ENCODE data around the gene CHI3L1. TPM values are rescaled to one million over a fixed set of nuclear protein-coding genes. Genes with fewer than 3 reads are reported as not detected.

The CHI3L1 gene
- total and polyA plus RNA-seq, 2 experiments from 2014 or later = 0.22 to 0.23 TPM

DNA sequence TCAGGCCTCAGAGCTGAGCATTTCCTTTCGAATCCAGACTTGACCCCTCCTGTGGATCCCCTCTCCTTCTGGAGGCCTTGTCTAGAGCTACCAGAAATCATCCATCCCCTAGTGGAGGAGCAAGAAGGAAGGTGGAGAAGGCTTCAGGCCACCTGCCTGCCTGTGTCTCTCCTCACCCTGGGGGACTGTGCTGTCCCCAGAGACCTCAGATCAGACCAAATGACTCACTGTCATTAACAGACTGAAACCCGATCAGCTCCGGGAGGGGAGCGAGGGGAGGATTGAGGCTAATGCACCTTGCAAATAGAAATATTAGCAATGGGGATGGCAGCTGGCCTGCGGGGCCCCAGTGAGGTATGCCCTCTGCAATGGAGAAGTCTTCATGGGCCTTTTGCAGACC, 12.9 kb downstream of the CHI3L1 start:
- Histone ChIP-seq H3F3A (ENCODE audit: insufficient read depth) (peaks cover 21% of the 10 kb centered on the region), H3K4me2 (ENCODE audit: unreplicated experiment) (no peak overlapping the region), H3K27me3 (replicated peaks; ENCODE audit: insufficient read depth) (no peaks in the 10 kb centered on the region), H4K20me1 (ENCODE audit: insufficient read depth) (no peaks in the 10 kb centered on the region), H3K9me2 (ENCODE audit: insufficient read depth) (no peaks in the 10 kb centered on the region), H3K4me1 (ENCODE audit: insufficient read depth) (peaks cover 30% of the 10 kb centered on the region), H3K9me3 (ENCODE audit: low read depth) (no peaks in the 10 kb centered on the region), H3K9ac (no peak overlapping the region), H2AFZ (no peak overlapping the region), H3K27ac (no peak overlapping the region), H3K4me3 (no peak overlapping the region), H3K36me3 (ENCODE audit: low read depth) (no peaks in the 10 kb centered on the region), H3K79me2 (ENCODE audit: insufficient read depth) (no peaks in the 10 kb centered on the region)
- TF ChIP-seq EZH2 (IDR thresholded peaks at IDR 0.05; ENCODE audit: insufficient read depth, poor library complexity, severe bottlenecking) = no peak
- TF ChIP-seq EZH2phosphoT487 (IDR thresholded peaks at IDR 0.05; ENCODE audit: insufficient read depth, low read depth) = no peak
- in situ Hi-C loops (cut with MboI) = no loop called here
- no peak for DNase-seq
- 80 to 84% methylated on average over 5 of the region's 5 CpGs for WGBS, 2 experiments (ENCODE audit: low coverage in 1 of 2, low lambda C conversion rate in 2 of 2, missing lambda C conversion rate in 2 of 2)

DNA sequence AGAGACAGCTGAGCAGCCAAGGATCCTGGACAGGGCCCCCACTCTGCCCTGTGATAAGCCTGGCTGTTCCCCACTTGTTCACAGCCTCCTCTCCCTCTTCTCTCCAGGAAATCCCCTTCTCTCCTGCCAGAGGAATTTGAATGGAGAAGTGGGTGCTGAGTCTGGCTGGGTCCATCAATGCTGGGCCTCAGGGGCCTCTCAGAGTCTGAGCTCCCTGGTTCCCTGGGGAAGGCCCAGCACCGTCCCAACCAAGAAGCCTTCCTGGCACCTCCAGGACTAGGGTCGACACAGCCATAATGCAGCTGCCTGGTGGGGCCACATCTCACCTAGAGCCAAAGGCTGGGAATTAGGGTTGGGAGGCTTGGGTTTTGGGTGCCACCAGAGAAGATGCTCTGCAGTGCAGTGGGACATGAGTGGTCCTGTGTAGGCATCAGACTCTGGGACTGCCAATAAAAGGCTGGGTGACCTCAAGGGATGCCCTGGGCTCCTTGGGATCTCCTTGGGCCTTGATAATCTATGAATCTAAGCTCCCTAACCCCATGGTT, 13.4 kb downstream of the CHI3L1 start:
- H3K9me3 ChIP-seq (ENCODE audit: low read depth) = no peaks in the 10 kb centered on the region
- in situ Hi-C loops (cut with MboI) = no loop called here
- DNase-seq = no peak
- H4K20me1 ChIP-seq (ENCODE audit: insufficient read depth) = no peaks in the 10 kb centered on the region
- no peaks in the 10 kb centered on the region for H3K36me3 ChIP-seq (ENCODE audit: low read depth)
- no peaks in the 10 kb centered on the region for H3K9me2 ChIP-seq (ENCODE audit: insufficient read depth)
- H3K79me2 ChIP-seq (ENCODE audit: insufficient read depth) = no peaks in the 10 kb centered on the region
- TF ChIP-seq EZH2phosphoT487 (IDR thresholded peaks at IDR 0.05; ENCODE audit: insufficient read depth, low read depth) (no peak), EZH2 (IDR thresholded peaks at IDR 0.05; ENCODE audit: insufficient read depth, poor library complexity, severe bottlenecking) (no peak)
- H3K4me3 ChIP-seq = no peak overlapping the region
- no peak overlapping the region for H3K9ac ChIP-seq
- 80 to 95% methylated on average over 2 of the region's 2 CpGs for WGBS, 2 experiments (ENCODE audit: low coverage in 1 of 2, low lambda C conversion rate in 2 of 2, missing lambda C conversion rate in 2 of 2)
- no peak overlapping the region for H3K4me2 ChIP-seq (ENCODE audit: unreplicated experiment)
- H3K27me3 ChIP-seq (replicated peaks; ENCODE audit: insufficient read depth) = no peaks in the 10 kb centered on the region
- H3F3A ChIP-seq (ENCODE audit: insufficient read depth) = peaks cover 16% of the 10 kb centered on the region
- peaks cover 25% of the 10 kb centered on the region for H3K4me1 ChIP-seq (ENCODE audit: insufficient read depth)
- no peak overlapping the region for H2AFZ ChIP-seq
- H3K27ac ChIP-seq = no peak overlapping the region

DNA sequence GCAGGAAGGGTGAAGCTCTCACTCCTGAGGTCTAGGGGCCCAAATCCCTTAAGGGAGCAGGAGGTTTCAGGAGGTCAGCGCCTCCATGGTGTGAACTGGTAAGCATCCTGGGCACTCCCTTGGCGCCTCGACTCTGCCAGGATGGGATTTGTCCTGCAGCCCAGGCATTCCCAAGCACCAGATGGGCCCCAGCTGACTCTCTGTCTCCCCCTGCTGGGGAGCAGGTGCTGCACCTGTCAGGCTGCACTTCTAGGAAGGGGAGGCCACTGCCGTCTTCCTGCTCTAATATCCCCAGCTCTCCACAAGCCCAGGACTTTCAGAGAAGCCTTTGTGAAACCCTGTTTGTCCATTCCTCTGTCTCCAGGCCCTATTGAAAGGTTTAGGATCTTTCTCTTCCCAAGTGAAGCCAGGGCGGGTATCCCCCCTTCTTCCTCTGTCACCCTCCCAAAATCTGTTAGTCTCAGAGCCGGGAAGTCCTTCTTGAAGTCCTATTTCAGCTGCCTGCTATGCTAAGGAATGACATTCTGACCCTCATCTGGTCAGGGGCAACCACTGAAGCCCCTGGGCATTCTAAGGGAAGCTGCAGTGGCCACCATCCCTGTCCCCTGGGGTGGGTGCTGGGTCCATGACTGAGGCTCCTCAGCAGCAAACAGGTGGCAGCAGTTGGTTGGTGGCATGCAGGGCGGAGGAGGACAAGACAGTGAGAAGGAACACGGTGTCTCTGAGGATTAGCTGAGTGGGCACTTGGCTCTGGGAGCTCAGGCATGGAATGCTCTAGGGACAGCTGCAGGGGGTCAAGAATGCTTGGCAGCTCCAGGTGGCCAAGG, 14.1 kb downstream of the CHI3L1 start:
- in situ Hi-C loops (cut with MboI) = no loop called here
- WGBS, 2 experiments (ENCODE audit: low coverage in 1 of 2, low lambda C conversion rate in 2 of 2, missing lambda C conversion rate in 2 of 2) = 57 to 65% methylated on average over 8 of the region's 8 CpGs
- no peak overlapping the region for H2AFZ ChIP-seq
- peaks cover 9% of the 10 kb centered on the region; the same call in 1 of the 2 replicates for H3F3A ChIP-seq (ENCODE audit: insufficient read depth)
- no peak overlapping the region for H3K9ac ChIP-seq
- peaks cover 18% of the 10 kb centered on the region for H3K4me1 ChIP-seq (ENCODE audit: insufficient read depth)
- peak; percentile 73 for DNase-seq
- no peaks in the 10 kb centered on the region for H3K36me3 ChIP-seq (ENCODE audit: low read depth)
- H3K27me3 ChIP-seq (replicated peaks; ENCODE audit: insufficient read depth) = no peaks in the 10 kb centered on the region
- H3K4me2 ChIP-seq (ENCODE audit: unreplicated experiment) = no peak overlapping the region
- H3K9me2 ChIP-seq (ENCODE audit: insufficient read depth) = no peaks in the 10 kb centered on the region
- H4K20me1 ChIP-seq (ENCODE audit: insufficient read depth) = no peaks in the 10 kb centered on the region
- no peaks in the 10 kb centered on the region for H3K9me3 ChIP-seq (ENCODE audit: low read depth)
- TF ChIP-seq EZH2 (IDR thresholded peaks at IDR 0.05; ENCODE audit: insufficient read depth, poor library complexity, severe bottlenecking) (no peak), EZH2phosphoT487 (IDR thresholded peaks at IDR 0.05; ENCODE audit: insufficient read depth, low read depth) (no peak)
- H3K4me3 ChIP-seq = no peak overlapping the region
- no peak overlapping the region for H3K27ac ChIP-seq
- no peaks in the 10 kb centered on the region for H3K79me2 ChIP-seq (ENCODE audit: insufficient read depth)

DNA sequence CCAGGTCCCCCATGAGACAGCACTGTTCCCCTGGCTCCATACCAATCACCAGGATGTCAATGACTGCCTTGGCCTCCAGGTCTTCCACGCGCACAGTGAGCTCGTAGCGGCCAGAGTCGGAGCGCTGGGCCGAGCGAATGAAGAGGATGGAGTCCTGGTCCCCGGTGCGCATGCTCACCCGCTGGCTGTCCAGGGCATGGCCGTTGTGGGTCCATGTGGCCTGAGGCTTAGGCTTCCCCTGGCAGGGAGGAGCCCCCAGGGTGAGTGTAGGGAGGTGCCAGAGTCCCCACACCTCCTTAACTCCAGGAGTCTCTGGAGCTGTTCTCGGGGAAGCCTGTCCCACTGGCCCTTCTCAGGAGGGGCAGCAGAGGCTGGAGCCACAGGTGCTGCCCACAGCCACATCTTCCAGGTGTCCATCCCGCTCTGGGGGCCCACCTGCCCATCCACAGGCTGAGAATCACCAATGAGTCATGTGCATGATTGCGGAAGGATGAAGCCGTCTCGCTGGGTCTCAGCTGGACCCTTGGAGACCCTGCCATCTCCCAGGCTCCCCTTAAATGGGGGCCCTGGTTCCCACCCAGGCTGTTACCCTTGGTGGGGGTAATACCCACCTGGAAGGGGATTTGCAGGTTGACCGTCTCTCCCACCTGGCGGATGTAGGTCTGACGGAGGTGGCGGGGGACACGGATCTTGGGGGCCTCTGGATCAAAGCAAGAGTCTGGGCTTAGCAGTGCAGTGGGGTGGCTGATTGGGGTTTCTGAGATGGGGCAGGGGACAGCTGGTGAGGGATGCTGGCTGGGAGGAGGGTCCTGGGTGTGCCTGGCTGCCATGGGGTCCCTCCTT, 14.9 kb downstream of the CHI3L1 start:
- no peaks in the 10 kb centered on the region for H3K9me2 ChIP-seq (ENCODE audit: insufficient read depth)
- H3K36me3 ChIP-seq (ENCODE audit: low read depth) = no peaks in the 10 kb centered on the region
- H3K27me3 ChIP-seq (replicated peaks; ENCODE audit: insufficient read depth) = no peaks in the 10 kb centered on the region
- no peak overlapping the region for H3K4me3 ChIP-seq
- TF ChIP-seq EZH2 (IDR thresholded peaks at IDR 0.05; ENCODE audit: insufficient read depth, poor library complexity, severe bottlenecking) (no peak), EZH2phosphoT487 (IDR thresholded peaks at IDR 0.05; ENCODE audit: insufficient read depth, low read depth) (no peak)
- in situ Hi-C loops (cut with MboI) = no loop called here
- H3K9me3 ChIP-seq (ENCODE audit: low read depth) = no peaks in the 10 kb centered on the region
- 92 to 94% methylated on average over 21 to 22 of the region's 22 CpGs for WGBS, 2 experiments (ENCODE audit: low coverage in 1 of 2, low lambda C conversion rate in 2 of 2, missing lambda C conversion rate in 2 of 2)
- H3F3A ChIP-seq (ENCODE audit: insufficient read depth) = peaks cover 1% of the 10 kb centered on the region; the same call in 1 of the 2 replicates
- no peak overlapping the region for H3K4me2 ChIP-seq (ENCODE audit: unreplicated experiment)
- H3K27ac ChIP-seq = no peak overlapping the region
- H2AFZ ChIP-seq = no peak overlapping the region
- peaks cover 10% of the 10 kb centered on the region for H3K4me1 ChIP-seq (ENCODE audit: insufficient read depth)
- H3K9ac ChIP-seq = no peak overlapping the region
- no peaks in the 10 kb centered on the region for H4K20me1 ChIP-seq (ENCODE audit: insufficient read depth)
- no peaks in the 10 kb centered on the region for H3K79me2 ChIP-seq (ENCODE audit: insufficient read depth)
- no peak for DNase-seq

Measured in GM23248 (cell line).